HEK293T (cell line): ENCODE results near the gene FN3KRP.

Source experiments
- CTCF ChIA-PET: fragments of 350-600 bp; formaldehyde crosslinking; extraction: SDS; loops from one replicate; lab custom pipeline; 2021; ENCODE audit warnings: antibody characterized with exemption, inconsistent platforms; lab: Yijun Ruan, JAX
- POLR2A ChIA-PET: fragments of 350-600 bp; formaldehyde crosslinking; extraction: SDS; loops from one replicate; lab custom pipeline; 2020; ENCODE audit warnings: antibody characterized with exemption, inconsistent platforms; lab: Yijun Ruan, JAX
- DNase-seq: peaks from one replicate; pipeline ENCODE4 v3.0.0; 2012; ENCODE audit warnings: mixed read lengths; ENCODE audit errors: extremely low spot score
- ARNT ChIP-seq: fragments of 450-650 bp; IDR thresholded peaks from 2 replicates; pipeline ENCODE4 v1.6.1; 2017; ENCODE audit warnings: mild to moderate bottlenecking
- BHLHE40 ChIP-seq: fragments of 450-650 bp; IDR thresholded peaks from 2 replicates; pipeline ENCODE4 v1.6.1; 2016; ENCODE audit warnings: mild to moderate bottlenecking, moderate library complexity, borderline replicate concordance
- CTBP1 ChIP-seq: fragments of 450-650 bp; IDR thresholded peaks from 2 replicates; pipeline ENCODE4 v1.6.1; 2016; ENCODE audit warnings: borderline replicate concordance
- ELF4 ChIP-seq: fragments of 450-650 bp; IDR thresholded peaks from 2 replicates; pipeline ENCODE4 v1.6.1; 2017; ENCODE audit warnings: antibody characterized with exemption
- FOXA1 ChIP-seq: fragments of 450-650 bp; IDR thresholded peaks from 2 replicates; pipeline ENCODE4 v1.6.1; 2016; ENCODE audit warnings: mild to moderate bottlenecking
- FOXK2 ChIP-seq: fragments of 450-650 bp; IDR thresholded peaks from 2 replicates; pipeline ENCODE4 v1.6.1; 2016; ENCODE audit warnings: mild to moderate bottlenecking
- FOXM1 ChIP-seq: fragments of 450-650 bp; IDR thresholded peaks from 2 replicates; pipeline ENCODE4 v1.6.1; 2017; ENCODE audit warnings: mild to moderate bottlenecking, borderline replicate concordance
- HDGF ChIP-seq: fragments of 450-650 bp; IDR thresholded peaks from 2 replicates; pipeline ENCODE4 v1.6.1; 2017; ENCODE audit warnings: antibody characterized with exemption, borderline replicate concordance
- L3MBTL2 ChIP-seq: fragments of 450-650 bp; conservative IDR thresholded peaks from 2 replicates; pipeline ENCODE4 v1.6.1; 2016; ENCODE audit warnings: mild to moderate bottlenecking
- LEF1 ChIP-seq: fragments of 450-650 bp; IDR thresholded peaks from 2 replicates; pipeline ENCODE4 v1.6.1; 2017; ENCODE audit warnings: mild to moderate bottlenecking, borderline replicate concordance
- NFRKB ChIP-seq: fragments of 450-650 bp; IDR thresholded peaks from 2 replicates; pipeline ENCODE4 v1.6.1; 2016; ENCODE audit warnings: mild to moderate bottlenecking, moderate library complexity
- PKNOX1 ChIP-seq: fragments of 450-650 bp; IDR thresholded peaks from 2 replicates; pipeline ENCODE4 v1.6.1; 2016
- SP1 ChIP-seq: fragments of 450-650 bp; IDR thresholded peaks from 2 replicates; pipeline ENCODE4 v1.6.1; 2017
- SUZ12 ChIP-seq: fragments of 450-650 bp; IDR thresholded peaks from 2 replicates; pipeline ENCODE4 v1.6.1; 2016; ENCODE audit warnings: mild to moderate bottlenecking
- TARDBP ChIP-seq: fragments of 450-650 bp; IDR thresholded peaks from 2 replicates; pipeline ENCODE4 v1.6.1; 2016
- ZNF384 ChIP-seq: fragments of 450-650 bp; IDR thresholded peaks from 2 replicates; pipeline ENCODE4 v1.6.1; 2016

FN3KRP gene

GRCh38 chr17:82692268-82692667, 24.2 kb upstream of the FN3KRP start:
- no peak for TF ChIP-seq SUZ12
- no peak for TF ChIP-seq FOXM1
- no peak for TF ChIP-seq FOXA1
- no peak for TF ChIP-seq SP1
- POLR2A ChIA-PET = interaction anchor here (0.7 kb wide), 1 partner anchor 66 kb away, joined by 4 read pairs; no protein-coding TSS in a partner anchor
- CTCF ChIA-PET = no interaction called here
- DNase-seq = no peak

GRCh38 chr17:82693168-82693867, 23.2 kb upstream of the FN3KRP start:
- ChIA-PET CTCF (no interaction called here), POLR2A (no interaction called here)
- no peak for DNase-seq
- TF ChIP-seq ELF4 (no peak), TARDBP (no peak), SP1 (no peak), BHLHE40 (no peak), FOXK2 (no peak), FOXA1 (no peak), NFRKB (no peak), HDGF (no peak), CTBP1 (no peak), PKNOX1 (no peak), ARNT (no peak), LEF1 (no peak), L3MBTL2 (no peak)

- DNase-seq = no peak
- TF ChIP-seq L3MBTL2 (no peak), FOXM1 (no peak), BHLHE40 (no peak), FOXA1 (no peak), NFRKB (no peak), LEF1 (no peak), CTBP1 (no peak), TARDBP (no peak), SP1 (no peak), SUZ12 (no peak), ARNT (no peak), PKNOX1 (no peak), ZNF384 (no peak), HDGF (no peak), ELF4 (no peak), FOXK2 (no peak)
- POLR2A ChIA-PET = no interaction called here
- CTCF ChIA-PET = no interaction called here
Measured at GRCh38 chr17:82694647-82695046, 21.9 kb upstream of the FN3KRP start.

GRCh38 chr17:82696259-82696658, 20.2 kb upstream of the FN3KRP start:
- ChIA-PET CTCF (no interaction called here), POLR2A (no interaction called here)
- TF ChIP-seq FOXK2 = no peak
- TF ChIP-seq BHLHE40 = no peak
- TF ChIP-seq NFRKB = no peak
- no peak for TF ChIP-seq ARNT
- DNase-seq = no peak

- no peak for DNase-seq
- CTCF ChIA-PET = no interaction called here
- TF ChIP-seq L3MBTL2 (no peak), NFRKB (no peak), FOXK2 (no peak), ARNT (no peak), PKNOX1 (no peak), FOXM1 (no peak), SP1 (no peak), LEF1 (no peak), TARDBP (no peak), ZNF384 (no peak), BHLHE40 (no peak), CTBP1 (no peak), ELF4 (no peak), FOXA1 (no peak), SUZ12 (no peak), HDGF (no peak)
- POLR2A ChIA-PET = interaction anchor here (0.8 to 1.4 kb wide), 2 partner anchors 9 to 19 kb away, joined by 3 read pairs; partner anchors contain the start of gene FN3KRP
Measured at GRCh38 chr17:82696916-82697807, 19.3 kb upstream of the FN3KRP start.

- ChIA-PET POLR2A (interaction anchor here (0.8 to 1.4 kb wide), 3 partner anchors 10 to 19 kb away, joined by 3 to 4 read pairs (median 3); partner anchors contain the start of gene FN3KRP), CTCF (no interaction called here)
- no peak for TF ChIP-seq HDGF
- no peak for TF ChIP-seq PKNOX1
- no peak for TF ChIP-seq ZNF384
- TF ChIP-seq BHLHE40 = no peak
- TF ChIP-seq FOXK2 = no peak
- no peak for TF ChIP-seq SP1
- no peak for TF ChIP-seq FOXM1
Measured at GRCh38 chr17:82697808-82698064, 18.8 kb upstream of the FN3KRP start.

More at GRCh38 chr17:82697808-82698064, 18.8 kb upstream of the FN3KRP start:
- DNase-seq = no peak
